ENCODE data around the gene GATA3. TPM values are rescaled to one million over a fixed set of nuclear protein-coding genes. Genes with fewer than 3 reads are reported as not detected.

GATA3 gene
- 0.76 TPM in 1 of 2 replicates, not detected in the other for total RNA-seq

GRCh38 chr10:8054494-8055407, at the start of gene GATA3:
Gene GATA3, plus strand, starts transcription at chr10:8054688. Its CDS starts 968 bp downstream, at chr10:8055656.

Other genes with a start within 250 kb of the GATA3 start
- 1.6 and 2.6 TPM in 2 replicates for gene TAF3, start 236.2 kb upstream of the GATA3 start, total RNA-seq

All from mesangial cell (primary cell).